ENCODE data around the gene APLN.

Gene APLN

GRCh38 chrX:129597905-129598304 is 56.9 kb downstream of the APLN start:
- no peak for TF ChIP-seq CTCF (IDR thresholded peaks at IDR 0.05; ENCODE audit: low read depth, low read length)
- DNase-seq (ENCODE audit: extremely low read depth, low read depth) = no peak

DNA sequence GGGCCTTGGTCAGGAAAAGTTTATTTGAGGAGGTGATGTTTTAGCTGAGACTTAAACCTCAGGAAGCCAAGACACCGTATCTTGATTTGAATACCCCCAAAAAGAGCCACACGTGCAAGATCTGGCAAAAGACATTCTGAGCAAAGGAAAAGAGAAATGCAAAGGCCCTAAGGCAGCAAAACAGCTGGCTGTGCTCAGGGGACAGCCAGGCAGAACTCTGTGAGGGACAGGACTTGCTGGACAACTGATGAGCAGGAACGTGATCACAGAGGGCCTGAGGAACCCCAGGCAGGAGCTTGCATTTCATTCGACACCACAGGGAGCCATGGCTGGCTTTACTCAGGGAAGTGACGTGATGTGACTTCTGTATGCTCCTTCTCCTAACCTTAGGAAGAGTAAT is 58.7 kb downstream of the APLN start:
- DNase-seq (ENCODE audit: extremely low read depth, low read depth) = no peak
- TF ChIP-seq CTCF (IDR thresholded peaks at IDR 0.05; ENCODE audit: low read depth, low read length) = no peak
